HG03097 (cell line): Measurements from ENCODE around the gene MAGI1.

Source experiments
- ATAC-seq: cut with Tn5 transposase; IDR thresholded peaks from one replicate; pipeline ENCODE4 v1.9.1; 2021; ENCODE audit not compliant: unreplicated experiment, low FRiP score

MAGI1 gene

GRCh38 chr3:65659396-65659795, 379.3 kb downstream of the MAGI1 start:
- ATAC-seq = no peak

GRCh38 chr3:65658401-65658800, 380.3 kb downstream of the MAGI1 start:
- no peak for ATAC-seq

GRCh38 chr3:65655061-65655460, 383.7 kb downstream of the MAGI1 start:
- ATAC-seq = no peak

- ATAC-seq = no peak
Observed at GRCh38 chr3:65653731-65654130, 385.0 kb downstream of the MAGI1 start.

- no peak for ATAC-seq
Observed at GRCh38 chr3:65650247-65650646, 388.5 kb downstream of the MAGI1 start.

GRCh38 chr3:65647369-65647768, 391.3 kb downstream of the MAGI1 start:
- no peak for ATAC-seq

- no peak for ATAC-seq
Observed at GRCh38 chr3:65642883-65643282, 395.8 kb downstream of the MAGI1 start.

- no peak for ATAC-seq
Observed at GRCh38 chr3:65641777-65642176, 396.9 kb downstream of the MAGI1 start.

GRCh38 chr3:65641045-65641444, 397.7 kb downstream of the MAGI1 start:
- ATAC-seq = no peak

GRCh38 chr3:65639444-65639843, 399.3 kb downstream of the MAGI1 start:
- ATAC-seq = no peak

GRCh38 chr3:65638301-65638700, 400.4 kb downstream of the MAGI1 start:
- ATAC-seq = no peak

- no peak for ATAC-seq
Observed at GRCh38 chr3:65636326-65636725, 402.4 kb downstream of the MAGI1 start.

- no peak for ATAC-seq
Observed at GRCh38 chr3:65635657-65636056, 403.1 kb downstream of the MAGI1 start.

- no peak for ATAC-seq
Observed at GRCh38 chr3:65633018-65633638, 405.6 kb downstream of the MAGI1 start.

GRCh38 chr3:65632414-65632813, 406.3 kb downstream of the MAGI1 start:
- no peak for ATAC-seq

GRCh38 chr3:65628978-65629377, 409.7 kb downstream of the MAGI1 start:
- no peak for ATAC-seq

- no peak for ATAC-seq
Observed at GRCh38 chr3:65627062-65627461, 411.7 kb downstream of the MAGI1 start.

GRCh38 chr3:65625305-65625704, 413.4 kb downstream of the MAGI1 start:
- no peak for ATAC-seq

- ATAC-seq = no peak
Observed at GRCh38 chr3:65623362-65623761, 415.4 kb downstream of the MAGI1 start.

GRCh38 chr3:65619888-65620287, 418.8 kb downstream of the MAGI1 start:
- ATAC-seq = no peak

- no peak for ATAC-seq
Observed at GRCh38 chr3:65619451-65619881, 419.3 kb downstream of the MAGI1 start.

- ATAC-seq = no peak
Observed at GRCh38 chr3:65618599-65618998, 420.1 kb downstream of the MAGI1 start.

GRCh38 chr3:65617787-65618186, 420.9 kb downstream of the MAGI1 start:
- no peak for ATAC-seq
